GM12878 (cell line): Measurements from ENCODE around the gene ARMC6. TPM values are rescaled to one million over a fixed set of nuclear protein-coding genes. Genes with fewer than 3 reads are reported as not detected.

Experiments used
- ATAC-seq: fragments of 200-7000 bp; cut with Tn5 transposase; 3 replicates; pipeline ENCODE4 v1.9.1; 2020; ENCODE audit warnings: mild to moderate bottlenecking, moderate library complexity
- BruUV-seq: library from RNA; stranded (reverse); fragments of 400-500 nt; replicated peaks from 2 replicates; lab custom pipeline; 2021; lab: Mats Ljungman, UMichigan
- CTCF ChIA-PET: fragments of 300-600 bp; sonication (Branson Sonifier 250); formaldehyde crosslinking; extraction: SDS; loops from one replicate; lab custom pipeline; 2021; ENCODE audit warnings: inconsistent platforms; lab: Yijun Ruan, JAX
- POLR2A ChIA-PET: fragments of 350-600 bp; formaldehyde crosslinking; extraction: SDS; loops from one replicate; lab custom pipeline; 2021; ENCODE audit warnings: inconsistent platforms; lab: Charles Lee
- RAD21 ChIA-PET: fragments of 300-600 bp; sonication (Branson Sonifier 250); formaldehyde crosslinking; loops from one replicate; lab custom pipeline; 2023; ENCODE audit warnings: antibody characterized with exemption; ENCODE audit not compliant: unreplicated experiment; lab: Charles Lee
- SMC1A ChIA-PET: fragments of 300-600 bp; sonication (Branson Sonifier 250); formaldehyde crosslinking; loops from one replicate; lab custom pipeline; 2023; ENCODE audit not compliant: unreplicated experiment, uncharacterized antibody; lab: Charles Lee
- DNase-seq: peaks from one replicate; pipeline ENCODE4 v3.0.0-alpha.2; 2011; ENCODE audit warnings: low read depth, low spot score
- FAIRE-seq: peaks from 3 replicates; lab custom pipeline; 2011; peaks lifted over from hg19 to GRCh38; lab: Jason Lieb, UNC
- H2AFZ ChIP-seq: 2 replicates; pipeline ENCODE4 v1.6.0; 2011; ENCODE audit warnings: low read depth, low read length, control low read depth; ENCODE audit not compliant: control insufficient read depth
- H3K27ac ChIP-seq: 2 replicates; pipeline ENCODE4 v1.5.1; 2011; ENCODE audit warnings: control low read depth; ENCODE audit not compliant: control insufficient read depth, insufficient read depth
- H3K27me3 ChIP-seq, 2 experiments: replicated peaks in 1 of 2; 2 replicates each; pipeline versions ENCODE4 v1.6.0 to v1.6.1; 2011; ENCODE audit warnings: low read length in 1 of 2; ENCODE audit not compliant: control insufficient read depth in 2 of 2, insufficient read depth in 2 of 2
- H3K36me3 ChIP-seq, 2 experiments: 2 replicates each; pipeline ENCODE4 v1.5.1; 2011; ENCODE audit warnings: low read length in 1 of 2; ENCODE audit not compliant: control insufficient read depth in 2 of 2, insufficient read depth in 2 of 2
- H3K4me1 ChIP-seq: 2 replicates; pipeline ENCODE4 v1.6.1; 2011; ENCODE audit warnings: mild to moderate bottlenecking, low read length, moderate library complexity, mixed read lengths; ENCODE audit not compliant: control insufficient read depth, insufficient read depth
- H3K4me2 ChIP-seq: 2 replicates; pipeline ENCODE4 v1.6.0; 2011; ENCODE audit warnings: control low read depth; ENCODE audit not compliant: control insufficient read depth, insufficient read depth
- H3K4me3 ChIP-seq: fragments of 200-600 bp; sonication (generic); 2 replicates; pipeline ENCODE4 v1.5.1; 2016
- H3K79me2 ChIP-seq: 2 replicates; pipeline ENCODE4 v1.6.0; 2011; ENCODE audit warnings: low read length; ENCODE audit not compliant: control insufficient read depth, insufficient read depth
- H3K9ac ChIP-seq: 2 replicates; pipeline ENCODE4 v1.8.0; 2011; ENCODE audit warnings: low read length, control low read depth, mixed read lengths; ENCODE audit not compliant: control insufficient read depth, insufficient read depth
- H3K9me3 ChIP-seq: replicated peaks from 3 replicates; pipeline ENCODE4 v1.5.1; 2011; ENCODE audit warnings: mild to moderate bottlenecking, low read length; ENCODE audit not compliant: control insufficient read depth, insufficient read depth
- H4K20me1 ChIP-seq: 2 replicates; pipeline ENCODE4 v1.6.0; 2011; ENCODE audit not compliant: control insufficient read depth, insufficient read depth
- ESRRA ChIP-seq: IDR thresholded peaks from 2 replicates; pipeline ENCODE4 v1.6.1; 2012; ENCODE audit warnings: mild to moderate bottlenecking, low read length, improper control_type of control experiment
- HSF1 ChIP-seq: fragments of 150-350 bp; IDR thresholded peaks from 2 replicates; pipeline ENCODE4 v1.6.1; 2014; ENCODE audit warnings: mild to moderate bottlenecking, low read depth, low read length
- MEF2B ChIP-seq: fragments of 450-650 bp; IDR thresholded peaks from 2 replicates; pipeline ENCODE4 v1.6.1; 2018; ENCODE audit warnings: mild to moderate bottlenecking, moderate library complexity; ENCODE audit not compliant: partially characterized antibody, poor library complexity, severe bottlenecking
- RELA ChIP-seq: fragments of 450-650 bp; IDR thresholded peaks from 2 replicates; pipeline ENCODE4 v1.8.0; 2014; ENCODE audit warnings: borderline replicate concordance; ENCODE audit not compliant: partially characterized antibody
- TCF3 ChIP-seq: IDR thresholded peaks from 2 replicates; pipeline ENCODE4 v1.6.1; 2012; ENCODE audit warnings: low read depth, mild to moderate bottlenecking, low read length, borderline replicate concordance; ENCODE audit not compliant: insufficient read depth
- ZNF687 ChIP-seq: fragments of 450-650 bp; IDR thresholded peaks from 2 replicates; pipeline ENCODE4 v1.6.1; 2017; ENCODE audit warnings: mild to moderate bottlenecking, moderate library complexity
- WGBS: methylation state at CpG from one replicate; pipeline ENCODE4 v1.1.6; 2016; ENCODE audit warnings: low lambda C conversion rate; ENCODE audit not compliant: insufficient replicate concordance, insufficient coverage; ENCODE audit errors: missing lambda C conversion rate; 5-methylcytosine and 5-hydroxymethylcytosine counted together
- in situ Hi-C: fragments of 300-500 bp; cut with MboI; formaldehyde crosslinking; loops from 9 replicates; pipeline ENCODE4 v1.14.3; 2018; ENCODE audit warnings: mixed read lengths
- intact Hi-C: fragments of 100-400 bp; cut with micrococcal nuclease; formaldehyde crosslinking; loops from one replicate; pipeline ENCODE4 v1.14.2; 2022; ENCODE audit not compliant: unreplicated experiment
- polyA plus RNA-seq, 11 experiments: library from polyadenylated mRNA; depleted of rRNA in 4 of 11; unstranded in 6 of 11; stranded (reverse) in 5 of 11; fragments of >200 nt; fragmentation: Nextera tagmentation in 4 of 11; fragmentation: Illumina TruSeq in 1 of 11; extraction: Ambion mirVana in 4 of 11; extraction: Trizol in 1 of 11; gene quantifications; 1 replicate in 1 of 11; 2 replicates in 10 of 11; pipeline versions ENCODE4 v1.2.1 to v1.2.3, GENCODE V29; 2011 to 2016; ENCODE audit warnings: inconsistent platforms in 2 of 11, missing spikeins in 2 of 11, low read depth in 1 of 11
- total RNA-seq, 4 experiments: library from RNA; depleted of rRNA in 3 of 4; stranded (reverse); fragments of >200 nt in 3 of 4; fragmentation: Illumina TruSeq in 1 of 4; extraction: Trizol in 1 of 4; gene quantifications; 2 replicates each; pipeline versions ENCODE4 v1.2.1 to v1.2.3, GENCODE V29; 2013 to 2021

Gene ARMC6
- total and polyA plus RNA-seq, 10 of the 15 experiments (the other 5 are each of a cell fraction or from before 2014, with no cell fraction given), result 1.1 to 64.4 (median 41.6) TPM

- Histone ChIP-seq H3K4me1 (no peaks in the 10 kb centered on the region), H3K4me2 (no peak overlapping the region), H3K9me3 (no peaks in the 10 kb centered on the region), H4K20me1 (no peaks in the 10 kb centered on the region), H3K9ac (no peak overlapping the region), H3K4me3 (no peak overlapping the region), H3K79me2 (no peaks in the 10 kb centered on the region), H2AFZ (no peak overlapping the region), H3K27ac (no peak overlapping the region), H3K36me3 (peaks cover 0 to 5% of the 10 kb centered on the region in 2 experiments; a peak in 1 of 4 replicates), H3K27me3 (no peaks in the 10 kb centered on the region)
- ATAC-seq, result peak; percentile 93
- ChIA-PET CTCF (interaction anchor here (0.9 to 1.4 kb wide), 3 partner anchors 10 to 69 kb away, joined by 3 read pairs; no protein-coding TSS in a partner anchor), RAD21 (interaction anchor here (0.6 to 1.2 kb wide), 2 partner anchors 34 to 69 kb away, joined by 3 to 4 read pairs; no protein-coding TSS in a partner anchor), SMC1A (interaction anchor here (1.1 to 1.4 kb wide), 2 partner anchors 10 to 19 kb away, joined by 4 read pairs; no protein-coding TSS in a partner anchor), POLR2A (no interaction called here)
- no peak for FAIRE-seq
- DNase-seq, result peak; percentile 13
- in situ Hi-C loops, result no loop called here
- BruUV-seq, result no TSS peak
- intact Hi-C loops, result no loop called here
- TF ChIP-seq RELA (no peak), TCF3 (no peak), ZNF687 (0 out of 2 replicates have a peak, but pooled peaks have one; percentile 35), MEF2B (peak; percentile 25), HSF1 (no peak), ESRRA (no peak)
- TF ChIP-seq, all 136 proteins: peak for 2
- WGBS, result 74% methylated on average over 11 of the region's 36 CpGs
Observed at GRCh38 chr19:19105365-19106055, 72.1 kb downstream of the ARMC6 start.
